ENCODE data around the gene DUSP16.

DNA sequence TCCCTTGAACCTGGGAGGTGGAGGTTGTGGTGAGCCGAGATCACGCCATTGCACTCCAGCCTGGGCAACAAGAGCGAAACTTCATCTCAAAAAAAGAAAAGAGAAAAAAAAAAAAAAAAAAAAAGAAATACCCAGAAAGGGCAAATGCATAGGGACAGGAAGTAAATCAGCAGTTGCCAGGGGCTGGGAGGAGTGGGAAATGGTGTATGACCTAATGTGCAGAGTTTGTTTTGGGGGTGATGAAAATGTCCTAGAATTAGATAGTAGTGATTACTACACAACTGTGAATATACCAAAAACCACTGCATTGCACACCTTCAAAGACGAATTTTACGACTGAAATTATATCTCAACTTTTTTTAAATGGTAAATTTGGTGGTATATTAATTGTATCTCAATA, 20.4 kb downstream of the DUSP16 start:
- TF ChIP-seq, protein P1, sequence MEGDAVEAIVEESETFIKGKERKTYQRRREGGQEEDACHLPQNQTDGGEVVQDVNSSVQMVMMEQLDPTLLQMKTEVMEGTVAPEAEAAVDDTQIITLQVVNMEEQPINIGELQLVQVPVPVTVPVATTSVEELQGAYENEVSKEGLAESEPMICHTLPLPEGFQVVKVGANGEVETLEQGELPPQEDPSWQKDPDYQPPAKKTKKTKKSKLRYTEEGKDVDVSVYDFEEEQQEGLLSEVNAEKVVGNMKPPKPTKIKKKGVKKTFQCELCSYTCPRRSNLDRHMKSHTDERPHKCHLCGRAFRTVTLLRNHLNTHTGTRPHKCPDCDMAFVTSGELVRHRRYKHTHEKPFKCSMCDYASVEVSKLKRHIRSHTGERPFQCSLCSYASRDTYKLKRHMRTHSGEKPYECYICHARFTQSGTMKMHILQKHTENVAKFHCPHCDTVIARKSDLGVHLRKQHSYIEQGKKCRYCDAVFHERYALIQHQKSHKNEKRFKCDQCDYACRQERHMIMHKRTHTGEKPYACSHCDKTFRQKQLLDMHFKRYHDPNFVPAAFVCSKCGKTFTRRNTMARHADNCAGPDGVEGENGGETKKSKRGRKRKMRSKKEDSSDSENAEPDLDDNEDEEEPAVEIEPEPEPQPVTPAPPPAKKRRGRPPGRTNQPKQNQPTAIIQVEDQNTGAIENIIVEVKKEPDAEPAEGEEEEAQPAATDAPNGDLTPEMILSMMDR (IDR thresholded peaks at IDR 0.05; ENCODE audit: borderline replicate concordance, extremely low read depth, low read length, poor library complexity, severe bottlenecking), result no peak
- TF ChIP-seq EZH2 (IDR thresholded peaks at IDR 0.05; ENCODE audit: borderline replicate concordance, low read depth, low read length, severe bottlenecking), result no peak
